Uterus (tissue), 2 donors: ENCODE measurements around the gene SIPA1L3.

Experiments used
- POLR2A ChIP-seq, 2 donors: fragments of 450-650 bp; IDR thresholded peaks; one replicate each; pipeline ENCODE4 v1.6.1; 2016; ENCODE audit warnings: antibody characterized with exemption in 2 of 2, mild to moderate bottlenecking in 1 of 2, moderate library complexity in 1 of 2
- TF ChIP-seq, protein P1 (sequence below), 4 experiments: fragments of 200-600 bp in 2 of 4; fragments of 450-650 bp in 2 of 4; sonication (generic) in 2 of 4; IDR thresholded peaks; one replicate each; pipeline ENCODE4 v1.5.1; 2016 to 2019; ENCODE audit warnings: antibody characterized with exemption in 4 of 4, mild to moderate bottlenecking in 2 of 4, moderate library complexity in 1 of 4

DNA sequence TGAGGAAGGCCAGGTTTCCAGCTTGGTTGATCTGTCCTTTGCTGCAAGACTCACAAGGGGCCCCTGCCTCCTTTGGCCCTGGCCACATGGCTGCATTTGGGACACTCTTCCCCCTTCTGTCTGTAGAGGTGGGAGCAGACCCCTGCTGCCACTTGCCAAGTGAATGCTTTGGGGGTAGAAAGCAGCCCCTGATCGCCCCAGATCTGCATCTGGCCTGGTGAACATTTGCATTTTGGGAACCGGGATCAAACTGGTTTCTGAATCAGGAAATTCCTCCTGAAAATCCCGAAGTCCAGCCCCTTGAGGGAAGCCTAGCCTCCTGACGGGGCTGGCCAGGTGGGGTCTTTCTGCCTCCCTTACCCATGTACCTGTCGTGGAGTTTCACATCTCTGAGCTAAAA lies 302.1 kb downstream of the SIPA1L3 start:
- TF ChIP-seq, protein P1, sequence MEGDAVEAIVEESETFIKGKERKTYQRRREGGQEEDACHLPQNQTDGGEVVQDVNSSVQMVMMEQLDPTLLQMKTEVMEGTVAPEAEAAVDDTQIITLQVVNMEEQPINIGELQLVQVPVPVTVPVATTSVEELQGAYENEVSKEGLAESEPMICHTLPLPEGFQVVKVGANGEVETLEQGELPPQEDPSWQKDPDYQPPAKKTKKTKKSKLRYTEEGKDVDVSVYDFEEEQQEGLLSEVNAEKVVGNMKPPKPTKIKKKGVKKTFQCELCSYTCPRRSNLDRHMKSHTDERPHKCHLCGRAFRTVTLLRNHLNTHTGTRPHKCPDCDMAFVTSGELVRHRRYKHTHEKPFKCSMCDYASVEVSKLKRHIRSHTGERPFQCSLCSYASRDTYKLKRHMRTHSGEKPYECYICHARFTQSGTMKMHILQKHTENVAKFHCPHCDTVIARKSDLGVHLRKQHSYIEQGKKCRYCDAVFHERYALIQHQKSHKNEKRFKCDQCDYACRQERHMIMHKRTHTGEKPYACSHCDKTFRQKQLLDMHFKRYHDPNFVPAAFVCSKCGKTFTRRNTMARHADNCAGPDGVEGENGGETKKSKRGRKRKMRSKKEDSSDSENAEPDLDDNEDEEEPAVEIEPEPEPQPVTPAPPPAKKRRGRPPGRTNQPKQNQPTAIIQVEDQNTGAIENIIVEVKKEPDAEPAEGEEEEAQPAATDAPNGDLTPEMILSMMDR (IDR thresholded peaks at IDR 0.05), result no peak
- no peak for TF ChIP-seq POLR2A (IDR thresholded peaks at IDR 0.05)
